PFSK-1 (cell line): ENCODE data around the gene JADE2.

Source experiments
- FOXP2 ChIP-seq: optimal IDR thresholded peaks from 2 replicates; pipeline ENCODE3; 2011; ENCODE audit warnings: borderline replicate concordance, control low read depth, inconsistent platforms; ENCODE audit not compliant: insufficient read depth; ENCODE audit errors: extremely low read length, extremely low read depth
- POLR2AphosphoS5 ChIP-seq: IDR thresholded peaks from 2 replicates; pipeline ENCODE4 v1.6.1; 2012; ENCODE audit warnings: low read depth, mild to moderate bottlenecking, control low read depth, low read length, moderate library complexity
- REST ChIP-seq, 2 experiments: IDR thresholded peaks; 2 replicates each; pipeline versions ENCODE4 v1.6.1 to v1.8.0; 2011 to 2012; ENCODE audit warnings: low read depth in 2 of 2, low read length in 2 of 2, control low read depth in 1 of 2, inconsistent platforms in 1 of 2, mild to moderate bottlenecking in 1 of 2, moderate library complexity in 1 of 2; ENCODE audit not compliant: insufficient read depth in 1 of 2
- SIN3A ChIP-seq: IDR thresholded peaks from 2 replicates; pipeline ENCODE4 v1.6.1; 2012; ENCODE audit warnings: mild to moderate bottlenecking, low read length, moderate library complexity, borderline replicate concordance; ENCODE audit not compliant: insufficient read depth
- TAF1 ChIP-seq: IDR thresholded peaks from 2 replicates; pipeline ENCODE4 v1.6.1; 2012; ENCODE audit warnings: low read length, control low read depth, borderline replicate concordance; ENCODE audit not compliant: insufficient read depth

JADE2 gene

GRCh38 chr5:134533115-134533815 lies 7.8 kb downstream of the JADE2 start:
- TF ChIP-seq POLR2AphosphoS5 = no peak
- TF ChIP-seq FOXP2 = no peak
- no peak for TF ChIP-seq REST (IDR thresholded peaks at IDR 0.05; ENCODE audit: insufficient read depth in 1 of 2, low read depth in 2 of 2, low read length in 2 of 2)
- no peak for TF ChIP-seq SIN3A
- no peak for TF ChIP-seq TAF1

GRCh38 chr5:134534058-134534725 lies 8.7 kb downstream of the JADE2 start:
- TF ChIP-seq FOXP2 (no peak), POLR2AphosphoS5 (no peak), REST (IDR thresholded peaks at IDR 0.05; ENCODE audit: insufficient read depth in 1 of 2, low read depth in 2 of 2, low read length in 2 of 2) (no peak), SIN3A (no peak)

GRCh38 chr5:134534726-134535110 lies 9.2 kb downstream of the JADE2 start:
- no peak for TF ChIP-seq POLR2AphosphoS5
- TF ChIP-seq TAF1 = no peak
- TF ChIP-seq REST (IDR thresholded peaks at IDR 0.05; ENCODE audit: insufficient read depth in 1 of 2, low read depth in 2 of 2, low read length in 2 of 2) = no peak
- TF ChIP-seq SIN3A = no peak
- no peak for TF ChIP-seq FOXP2

GRCh38 chr5:134536876-134537275 lies 11.4 kb downstream of the JADE2 start:
- TF ChIP-seq FOXP2 (no peak), TAF1 (no peak), SIN3A (no peak), POLR2AphosphoS5 (no peak), REST (IDR thresholded peaks at IDR 0.05; ENCODE audit: insufficient read depth in 1 of 2, low read depth in 2 of 2, low read length in 2 of 2) (no peak)
